Superior temporal gyrus (tissue), 1 donor: ENCODE data around the gene TMEM37.
A peak's percentile ranks its signal among the peaks of the same experiment; 100 is the strongest.

ENCODE experiments used
- DNase-seq: peaks from one replicate; pipeline ENCODE4 v3.0.0-alpha.2; 2016; ENCODE audit errors: extremely low spot score

The TMEM37 gene

GRCh38 chr2:119455066-119455718, 23.5 kb downstream of the TMEM37 start:
- DNase-seq: no peak

DNA sequence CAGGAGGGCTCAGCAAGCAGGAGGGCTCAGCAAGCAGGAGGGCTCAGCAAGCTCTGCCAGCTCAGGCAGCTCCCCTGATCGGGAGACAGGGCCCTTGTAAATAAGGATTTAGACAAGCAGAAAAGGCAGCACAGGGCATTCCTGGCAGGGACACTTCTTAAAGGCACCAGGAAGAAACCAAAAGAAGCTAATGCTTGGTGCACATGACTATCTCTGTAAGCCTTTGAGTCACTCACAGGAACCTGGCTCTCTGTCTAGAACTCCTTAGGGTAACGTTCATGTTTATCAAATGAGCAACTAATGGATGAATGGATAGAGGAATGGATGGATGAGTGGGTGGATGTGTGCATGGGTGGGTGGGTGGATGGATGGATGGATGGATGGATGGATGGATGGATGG, 28.4 kb downstream of the TMEM37 start:
- DNase-seq: no peak

GRCh38 chr2:119461811-119462210, 30.2 kb downstream of the TMEM37 start:
- no peak for DNase-seq

GRCh38 chr2:119462574-119462973, 30.9 kb downstream of the TMEM37 start:
- DNase-seq: no peak

GRCh38 chr2:119463136-119463535, 31.5 kb downstream of the TMEM37 start:
- DNase-seq: no peak

GRCh38 chr2:119463990-119464389, 32.3 kb downstream of the TMEM37 start:
- DNase-seq: no peak

- DNase-seq: no peak
Observed at GRCh38 chr2:119464981-119465380, 33.3 kb downstream of the TMEM37 start.

- no peak for DNase-seq
Observed at GRCh38 chr2:119465687-119466086, 34.0 kb downstream of the TMEM37 start.

- no peak for DNase-seq
Observed at GRCh38 chr2:119466373-119466772, 34.7 kb downstream of the TMEM37 start.

DNA sequence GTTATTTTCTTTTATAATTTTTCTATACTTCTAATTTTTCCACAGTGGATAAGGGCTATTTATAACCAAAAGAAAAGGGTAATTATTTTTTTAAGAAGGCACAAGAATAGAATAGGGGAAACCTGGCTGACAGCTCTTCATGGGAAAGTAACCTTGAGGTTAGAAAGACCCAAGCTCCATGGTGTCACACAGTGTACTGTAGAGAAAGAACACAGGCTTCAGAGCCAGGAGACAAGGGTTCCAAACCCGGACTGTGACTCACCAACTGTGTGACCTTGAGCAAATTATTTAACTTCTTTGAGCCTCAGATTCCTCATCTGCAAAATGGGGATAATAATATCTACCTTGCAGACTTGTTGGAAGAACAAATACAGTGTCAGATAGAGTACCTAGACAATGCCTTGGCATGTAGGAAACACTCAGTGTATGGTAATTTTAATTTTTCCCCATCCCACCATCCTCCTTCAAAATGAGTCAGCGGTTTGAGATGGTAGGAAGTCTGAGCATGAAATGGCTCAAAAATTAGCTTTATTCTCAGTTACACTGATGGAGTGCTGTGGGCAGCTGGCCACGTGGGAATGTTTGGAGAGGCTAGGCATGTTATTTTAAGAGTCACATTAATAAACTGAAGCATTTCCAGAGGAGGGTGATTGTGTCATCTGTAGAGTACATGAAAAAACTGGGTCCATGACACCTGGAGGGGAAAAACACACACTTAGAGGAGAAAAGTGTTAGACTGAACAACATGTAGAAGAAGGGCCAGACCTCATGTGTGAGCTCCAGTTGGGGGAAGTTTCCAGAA, 36.7 kb downstream of the TMEM37 start:
- no peak for DNase-seq

DNA sequence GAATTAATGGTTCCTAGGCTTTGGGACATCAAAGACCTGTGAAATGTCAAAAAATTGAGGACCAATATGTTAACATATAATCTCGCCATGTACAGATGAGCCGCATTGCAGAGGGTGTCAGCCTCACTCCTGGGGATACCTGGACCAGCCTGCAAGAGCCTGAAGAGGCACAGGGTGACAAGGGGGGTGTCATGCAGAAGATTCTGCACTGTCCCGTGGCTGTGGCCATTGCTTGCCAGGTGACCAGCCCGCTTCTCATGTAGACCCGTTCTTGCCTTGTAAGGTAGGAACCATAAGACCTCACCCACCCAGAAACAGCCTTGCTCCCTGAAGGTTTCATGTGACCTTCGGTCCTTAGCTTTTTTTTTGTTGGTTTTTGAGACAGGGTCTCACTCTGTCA, 37.5 kb downstream of the TMEM37 start:
- DNase-seq: no peak

DNA sequence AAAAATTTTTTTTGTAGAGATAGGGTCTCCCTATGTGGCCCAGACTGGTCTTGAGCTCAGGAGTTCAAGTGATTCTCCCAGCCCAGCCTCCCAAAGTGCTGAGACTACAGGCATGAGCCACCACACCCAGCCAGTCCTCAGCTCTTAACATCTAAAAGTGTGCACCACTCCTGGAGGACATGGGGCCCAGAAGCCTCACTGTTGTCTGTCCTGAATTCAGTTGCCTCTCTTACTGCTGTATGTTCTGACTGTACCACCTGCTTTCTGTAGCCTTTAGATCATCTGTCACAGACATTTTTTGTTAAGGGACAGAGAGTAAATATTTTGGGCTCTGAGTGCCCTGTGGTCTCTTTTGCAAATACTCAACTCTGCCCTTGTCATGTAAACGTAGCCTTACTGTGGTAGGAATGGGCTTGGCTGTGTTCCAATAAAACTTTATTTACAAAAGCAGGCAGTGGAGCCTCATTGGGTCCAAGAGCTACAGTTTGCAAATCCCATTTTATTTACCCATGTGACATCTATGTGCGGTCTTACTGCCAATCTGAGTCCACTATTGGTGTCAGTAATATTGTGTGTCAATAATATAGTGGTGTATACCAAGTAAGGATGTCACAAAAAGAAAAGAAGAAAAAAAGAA, 38.1 kb downstream of the TMEM37 start:
- no peak for DNase-seq

DNA sequence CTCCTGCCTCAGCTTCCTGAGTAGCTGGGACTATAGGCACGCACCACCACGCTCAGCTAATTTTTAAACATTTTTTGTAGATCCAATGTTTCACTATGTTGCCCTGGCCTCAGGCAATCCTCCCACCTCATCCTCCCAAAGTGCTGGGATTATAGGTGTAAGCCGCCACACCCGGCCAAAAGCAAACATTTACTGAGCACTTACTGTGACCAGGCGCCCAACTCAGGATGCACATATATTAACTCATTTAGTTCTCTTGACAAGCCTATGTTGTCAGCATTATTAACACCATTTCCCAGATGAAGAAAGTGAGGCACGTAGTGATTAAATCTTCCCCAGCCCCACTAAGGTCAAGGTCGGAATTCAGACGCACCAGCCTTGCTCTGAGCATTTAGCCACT, 41.1 kb downstream of the TMEM37 start:
- no peak for DNase-seq

- DNase-seq: no peak
Observed at GRCh38 chr2:119473621-119474370, 42.1 kb downstream of the TMEM37 start.

DNA sequence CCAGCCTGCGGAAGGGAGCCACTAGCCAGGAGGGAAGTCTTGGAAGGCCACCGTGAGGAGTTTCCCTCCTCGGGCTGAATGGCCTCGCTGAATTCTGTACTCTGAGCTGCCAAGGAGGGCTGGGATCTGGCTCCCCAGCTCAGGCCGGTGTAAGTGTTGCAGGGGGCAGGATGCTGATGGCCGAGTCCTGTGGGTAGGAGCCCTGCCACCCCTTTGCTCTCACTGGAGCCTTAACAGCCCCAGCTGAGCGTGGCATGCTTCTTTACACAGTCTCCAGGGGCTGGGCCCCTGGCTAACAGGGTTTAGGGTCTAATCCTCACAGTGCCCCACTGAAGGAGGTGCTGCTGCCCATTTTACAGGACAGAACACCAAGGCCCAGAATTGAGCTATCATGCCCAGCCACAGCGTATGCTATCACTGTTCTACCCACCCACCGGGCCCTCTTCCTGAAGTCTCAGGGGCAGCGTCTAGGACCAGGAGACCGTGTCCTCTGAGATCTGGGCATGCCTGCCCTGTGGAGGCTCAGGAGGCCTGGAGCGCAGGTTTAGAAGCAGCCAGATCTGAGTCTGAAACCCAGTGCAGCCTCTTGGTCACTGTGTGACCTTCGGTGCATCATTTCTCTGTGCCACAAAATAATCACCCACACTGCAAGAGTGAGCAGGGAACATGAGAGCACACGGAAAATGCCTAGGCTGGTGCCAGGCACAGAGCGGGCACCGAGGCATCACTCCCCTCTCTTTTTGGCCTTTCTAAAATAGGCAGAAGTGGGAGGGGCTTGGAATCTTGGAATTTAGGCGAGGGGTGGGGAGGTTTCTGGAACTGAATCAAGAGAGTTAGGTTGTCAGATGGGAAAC, 42.9 kb downstream of the TMEM37 start:
- no peak for DNase-seq

DNA sequence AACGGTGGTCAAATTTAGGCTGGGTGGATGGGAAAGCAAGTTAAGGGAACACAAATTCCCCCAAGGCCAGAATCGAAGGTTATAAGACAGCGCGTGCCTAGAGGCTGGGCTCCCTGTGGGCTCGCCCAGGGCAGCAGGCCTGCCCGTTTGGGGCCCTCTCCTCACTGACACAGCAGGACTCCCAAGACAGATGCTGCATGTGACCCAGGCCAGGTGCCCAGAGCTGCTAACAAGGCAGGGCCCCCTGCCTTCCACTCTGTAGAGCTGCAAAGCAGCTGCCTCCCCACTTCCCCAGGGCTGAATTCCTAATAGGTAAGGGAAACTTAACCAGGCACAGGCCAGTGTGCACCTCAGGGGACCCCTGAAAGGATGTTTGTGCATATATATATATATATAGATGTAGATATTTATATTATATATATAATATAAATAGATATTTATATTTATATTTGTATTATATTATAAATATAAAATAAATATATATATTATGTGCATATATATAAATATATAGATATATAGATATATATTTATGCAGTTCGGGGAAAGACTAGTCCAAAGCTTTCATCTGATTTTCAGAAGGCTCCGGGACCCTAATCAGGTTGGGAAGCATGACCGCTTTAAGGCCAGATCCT, 43.7 kb downstream of the TMEM37 start:
- DNase-seq: no peak

GRCh38 chr2:119475857-119476244, 44.2 kb downstream of the TMEM37 start:
- DNase-seq: no peak

DNA sequence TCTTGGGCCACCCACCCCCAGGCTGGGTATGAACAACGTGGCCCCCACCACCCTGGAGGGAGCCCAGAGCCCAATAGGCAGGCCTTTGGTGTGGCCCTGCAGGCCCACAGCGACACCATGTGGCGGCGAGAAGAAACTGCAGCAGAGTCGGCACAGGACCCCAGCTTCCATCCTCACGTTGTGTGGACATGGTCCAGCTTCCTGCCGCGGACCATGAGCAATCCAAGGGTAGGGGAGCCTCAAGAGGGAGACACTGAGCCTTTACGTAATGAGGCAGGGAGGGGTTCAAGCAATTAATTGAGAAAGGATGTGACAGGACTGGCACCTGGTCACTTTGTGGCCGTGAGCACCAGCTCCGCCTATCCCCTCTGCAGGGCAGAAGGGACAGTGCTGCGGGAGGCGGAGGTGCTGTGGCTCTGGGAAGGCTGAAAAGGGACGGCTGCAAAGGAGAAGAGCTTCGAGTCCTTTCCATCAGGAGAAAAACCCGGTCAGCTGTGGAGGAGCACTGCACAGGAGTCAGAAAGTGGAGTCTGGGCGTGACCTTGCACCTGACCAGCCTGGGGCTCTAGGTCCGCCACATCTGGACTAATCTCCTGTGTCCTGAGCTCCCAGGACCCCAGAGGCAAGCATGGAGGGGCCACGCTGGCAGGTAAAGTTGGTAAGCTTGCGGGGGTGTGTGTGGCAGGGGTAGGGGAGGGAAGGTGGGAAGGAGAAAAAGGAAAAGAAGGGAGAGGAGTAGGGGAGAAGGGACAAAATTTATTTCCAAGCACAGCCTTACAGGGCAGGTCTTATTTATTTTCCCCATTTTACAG, 44.9 kb downstream of the TMEM37 start:
- DNase-seq: peak; percentile 74

GRCh38 chr2:119477113-119477505, 45.5 kb downstream of the TMEM37 start:
- DNase-seq: no peak
